HepG2 (cell line): ENCODE data around the gene RAD9A. TPM values are rescaled to one million over a fixed set of nuclear protein-coding genes. Genes with fewer than 3 reads are reported as not detected.
A peak's percentile ranks its signal among the peaks of the same experiment; 100 is the strongest.

Experiments
- ARNTL ChIP-seq: sonication (generic); formaldehyde crosslinking; IDR thresholded peaks from 2 replicates; pipeline ENCODE4 v1.4.0; 2020; ENCODE audit warnings: mild to moderate bottlenecking, missing genetic modification reagents
- CBX5 ChIP-seq: sonication (generic); formaldehyde crosslinking; IDR thresholded peaks from 2 replicates; pipeline ENCODE4 v1.4.0; 2020; ENCODE audit warnings: missing genetic modification reagents, borderline replicate concordance
- CENPT ChIP-seq: sonication (generic); formaldehyde crosslinking; IDR thresholded peaks from 2 replicates; pipeline ENCODE4 v1.8.0; 2022; ENCODE audit warnings: low read depth, mild to moderate bottlenecking, moderate library complexity, missing genetic modification reagents
- EP300 ChIP-seq, 3 experiments: sonication (generic) in 1 of 3; formaldehyde crosslinking in 1 of 3; IDR thresholded peaks; 2 replicates each; pipeline versions ENCODE4 v1.5.1 to v1.6.1; 2011 to 2020; ENCODE audit warnings: low read depth in 2 of 3, low read length in 2 of 3, borderline replicate concordance in 1 of 3, improper control_type of control experiment in 1 of 3, mild to moderate bottlenecking in 1 of 3, missing genetic modification reagents in 1 of 3, moderate library complexity in 1 of 3
- FOXP1 ChIP-seq, 2 experiments: fragments of 450-650 bp in 1 of 2; IDR thresholded peaks; 2 replicates each; pipeline ENCODE4 v1.6.1; 2017 to 2018; ENCODE audit warnings: antibody characterized with exemption in 1 of 2
- KLF12 ChIP-seq: sonication (generic); formaldehyde crosslinking; IDR thresholded peaks from 2 replicates; pipeline ENCODE4 v1.4.0; 2020; ENCODE audit warnings: missing genetic modification reagents, borderline replicate concordance
- MAZ ChIP-seq, 2 experiments: sonication (generic) in 1 of 2; formaldehyde crosslinking in 1 of 2; IDR thresholded peaks; 2 replicates each; pipeline versions ENCODE4 v1.5.0 to v1.6.1; 2012 to 2020; ENCODE audit warnings: low read depth in 2 of 2, mild to moderate bottlenecking in 2 of 2, borderline replicate concordance in 1 of 2, improper control_type of control experiment in 1 of 2, low read length in 1 of 2, missing genetic modification reagents in 1 of 2, moderate library complexity in 1 of 2
- MEIS2 ChIP-seq: sonication (generic); formaldehyde crosslinking; IDR thresholded peaks from 2 replicates; pipeline ENCODE4 v1.9.0; 2021; ENCODE audit warnings: mild to moderate bottlenecking, missing genetic modification reagents
- NFKB2 ChIP-seq: sonication (generic); formaldehyde crosslinking; IDR thresholded peaks from 2 replicates; pipeline ENCODE4 v1.4.0; 2020; ENCODE audit warnings: missing genetic modification reagents, borderline replicate concordance
- PHF20 ChIP-seq: sonication (generic); formaldehyde crosslinking; IDR thresholded peaks from 2 replicates; pipeline ENCODE4 v1.5.0; 2020; ENCODE audit warnings: mild to moderate bottlenecking, missing genetic modification reagents
- PHF5A ChIP-seq: IDR thresholded peaks from one replicate; pipeline ENCODE4 v1.6.1; 2018; ENCODE audit warnings: low read depth, missing genetic modification reagents; ENCODE audit not compliant: unreplicated experiment
- POGZ ChIP-seq: sonication (generic); formaldehyde crosslinking; IDR thresholded peaks from 2 replicates; pipeline ENCODE4 v1.4.0; 2020; ENCODE audit warnings: mild to moderate bottlenecking, missing genetic modification reagents
- SOX13 ChIP-seq, 3 experiments: fragments of 450-650 bp in 1 of 3; sonication (generic) in 1 of 3; formaldehyde crosslinking in 1 of 3; IDR thresholded peaks in 2 of 3; conservative IDR thresholded peaks in 1 of 3; 2 replicates each; pipeline versions ENCODE4 v1.5.0 to v1.6.1; 2016 to 2020; ENCODE audit warnings: antibody characterized with exemption in 1 of 3, mild to moderate bottlenecking in 1 of 3, missing compliant biosample characterization in 1 of 3, missing genetic modification reagents in 1 of 3, moderate library complexity in 1 of 3
- TSC22D2 ChIP-seq: sonication (generic); formaldehyde crosslinking; IDR thresholded peaks from 2 replicates; pipeline ENCODE4 v1.5.1; 2020; ENCODE audit warnings: missing genetic modification reagents, mild to moderate bottlenecking, borderline replicate concordance
- ZFP41 ChIP-seq: sonication (generic); formaldehyde crosslinking; IDR thresholded peaks from 2 replicates; pipeline ENCODE4 v1.4.0; 2020; ENCODE audit warnings: mild to moderate bottlenecking, missing genetic modification reagents, borderline replicate concordance
- ZKSCAN1 ChIP-seq: fragments of 150-350 bp; IDR thresholded peaks from 2 replicates; pipeline ENCODE4 v1.6.1; 2014; ENCODE audit warnings: low read length
- ZMAT3 ChIP-seq: sonication (generic); formaldehyde crosslinking; conservative IDR thresholded peaks from 2 replicates; pipeline ENCODE4 v1.7.0; 2021; ENCODE audit warnings: missing genetic modification reagents
- ZNF124 ChIP-seq: sonication (generic); formaldehyde crosslinking; IDR thresholded peaks from 2 replicates; pipeline ENCODE4 v1.4.0; 2020; ENCODE audit warnings: missing genetic modification reagents
- ZNF546 ChIP-seq: sonication (generic); formaldehyde crosslinking; conservative IDR thresholded peaks from 2 replicates; pipeline ENCODE4 v1.8.1; 2023; ENCODE audit warnings: mild to moderate bottlenecking, missing genetic modification reagents
- ZZZ3 ChIP-seq: sonication (generic); formaldehyde crosslinking; IDR thresholded peaks from 2 replicates; pipeline ENCODE4 v1.4.0; 2020; ENCODE audit warnings: missing genetic modification reagents, mild to moderate bottlenecking, borderline replicate concordance
- polyA plus RNA-seq, 8 experiments: library from polyadenylated mRNA; depleted of rRNA in 3 of 8; stranded (reverse) in 7 of 8; unstranded in 1 of 8; fragments of >200 nt; fragmentation: Illumina TruSeq in 4 of 8; extraction: Trizol in 4 of 8; gene quantifications; 2 replicates each; pipeline versions ENCODE4 v1.2.1 to v1.2.3, GENCODE V29; 2011 to 2016; ENCODE audit warnings: low read depth in 4 of 8, missing spikeins in 1 of 8, mixed read lengths in 1 of 8; ENCODE audit not compliant: insufficient read depth in 1 of 8
- total RNA-seq, 5 experiments: library from RNA; depleted of rRNA; stranded (reverse); fragments of >200 nt; fragmentation: Illumina TruSeq; extraction: Trizol; gene quantifications; 2 replicates each; pipeline ENCODE4 v1.2.3, GENCODE V29; 2016; ENCODE audit warnings: low read depth in 1 of 5
- TF ChIP-seq, protein P1 (sequence below): sonication (generic); formaldehyde crosslinking; IDR thresholded peaks from 2 replicates; pipeline ENCODE4 v1.4.0; 2020; ENCODE audit warnings: missing genetic modification reagents
- TF ChIP-seq, protein P2 (sequence below): sonication (generic); formaldehyde crosslinking; IDR thresholded peaks from 2 replicates; pipeline ENCODE4 v1.5.0; 2020; ENCODE audit warnings: missing genetic modification reagents, mild to moderate bottlenecking, borderline replicate concordance
- TF ChIP-seq, protein P3 (sequence below): sonication (generic); formaldehyde crosslinking; IDR thresholded peaks from 2 replicates; pipeline ENCODE4 v1.4.0; 2020; ENCODE audit warnings: missing genetic modification reagents

The RAD9A gene
- total and polyA plus RNA-seq, 2 of the 13 experiments (the other 11 are each of a cell fraction or from before 2014, with no cell fraction given) = 10.1 to 15.7 TPM

DNA sequence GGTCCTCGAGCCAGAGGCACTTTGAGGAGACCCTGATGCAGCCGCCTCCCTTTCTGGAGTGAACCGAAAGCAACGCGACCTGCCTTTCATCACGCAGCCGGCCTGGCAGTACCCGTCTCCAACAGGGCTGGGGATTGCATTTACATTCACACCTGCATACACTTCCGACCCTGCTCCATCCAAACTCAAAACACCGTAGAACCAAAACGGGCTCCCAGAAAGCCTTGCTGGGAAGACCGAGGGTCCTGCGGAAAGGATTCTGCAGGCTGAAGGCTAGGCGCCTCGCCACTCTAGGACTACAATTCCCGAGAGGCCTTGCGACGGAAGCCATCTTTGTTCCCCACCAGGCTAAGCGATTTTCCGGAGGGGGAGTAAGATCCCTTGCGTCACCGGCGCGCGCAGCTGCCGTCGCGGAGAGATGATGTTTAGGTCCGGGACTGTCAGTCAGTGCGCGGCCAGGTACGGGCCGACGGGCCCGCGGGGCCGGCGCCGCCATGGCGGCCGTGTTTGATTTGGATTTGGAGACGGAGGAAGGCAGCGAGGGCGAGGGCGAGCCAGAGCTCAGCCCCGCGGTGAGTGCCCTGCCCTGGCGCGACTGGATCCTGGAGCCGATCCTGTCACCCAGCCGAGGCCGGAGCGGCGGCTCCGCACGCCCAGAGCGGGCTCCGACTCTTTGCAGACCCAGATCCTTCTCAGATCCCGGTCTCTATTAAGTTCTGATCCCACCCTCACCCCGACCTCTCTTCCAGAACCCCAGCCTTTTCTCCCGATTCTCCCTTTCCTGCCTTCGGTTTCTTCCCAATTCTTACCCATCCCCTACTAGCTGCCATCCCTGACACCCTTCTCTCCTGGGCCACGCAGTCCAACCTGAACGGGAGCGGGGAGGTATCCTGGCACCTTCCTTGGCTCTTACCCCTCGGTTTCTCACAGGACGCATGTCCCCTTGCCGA, 36.5 kb downstream of the RAD9A start, which contains the start of gene RPS6KB2 (continued):
- TF ChIP-seq ZNF546 (CRISPR knock-in tag) (peak; percentile 90), MAZ (IDR thresholded peaks at IDR 0.05; ENCODE audit: borderline replicate concordance, low read depth, low read length) (peak; percentile 86; the same call in 1 of the 2 replicates), MAZ (CRISPR knock-in tag; IDR thresholded peaks at IDR 0.05; ENCODE audit: low read depth) (peak; percentile 62), CENPT (no peak), ZFP41 (no peak), PHF5A (CRISPR knock-in tag) (peak; percentile 39), ZNF124 (peak; percentile 76; the same call in 1 of the 2 replicates), ARNTL (CRISPR knock-in tag) (peak; percentile 74), EP300 (IDR thresholded peaks at IDR 0.05; ENCODE audit: low read depth in 2 of 2, low read length in 2 of 2) (peak in 1 of 2 experiments; percentile 32; a peak in 1 of 4 replicates), EP300 (CRISPR knock-in tag; IDR thresholded peaks at IDR 0.05; ENCODE audit: borderline replicate concordance) (no peak), TSC22D2 (CRISPR knock-in tag) (0 out of 2 replicates have a peak, but pooled peaks have one; percentile 34), CBX5 (CRISPR knock-in tag) (peak; percentile 55; the same call in 1 of the 2 replicates), MEIS2 (CRISPR knock-in tag) (peak; percentile 94), POGZ (CRISPR knock-in tag) (peak; percentile 80), NFKB2 (peak; percentile 74; the same call in 1 of the 2 replicates), ZMAT3 (peak; percentile 56; the same call in 1 of the 2 replicates), ZZZ3 (CRISPR knock-in tag) (peak; percentile 71; the same call in 1 of the 2 replicates), KLF12 (CRISPR knock-in tag) (peak; percentile 70; the same call in 1 of the 2 replicates), SOX13 (IDR thresholded peaks at IDR 0.05) (no peak), SOX13 (CRISPR knock-in tag; conservative IDR thresholded peaks at IDR 0.05 in 1 of 2, IDR thresholded peaks at IDR 0.05 in 1 of 2) (peak in 1 of 2 experiments; percentile 48; a peak in 2 of 4 replicates), ZKSCAN1 (no peak), FOXP1 (IDR thresholded peaks at IDR 0.05) (no peak), FOXP1 (CRISPR knock-in tag; IDR thresholded peaks at IDR 0.05) (no peak), PHF20 (CRISPR knock-in tag) (peak; percentile 96)
- TF ChIP-seq, protein P1, sequence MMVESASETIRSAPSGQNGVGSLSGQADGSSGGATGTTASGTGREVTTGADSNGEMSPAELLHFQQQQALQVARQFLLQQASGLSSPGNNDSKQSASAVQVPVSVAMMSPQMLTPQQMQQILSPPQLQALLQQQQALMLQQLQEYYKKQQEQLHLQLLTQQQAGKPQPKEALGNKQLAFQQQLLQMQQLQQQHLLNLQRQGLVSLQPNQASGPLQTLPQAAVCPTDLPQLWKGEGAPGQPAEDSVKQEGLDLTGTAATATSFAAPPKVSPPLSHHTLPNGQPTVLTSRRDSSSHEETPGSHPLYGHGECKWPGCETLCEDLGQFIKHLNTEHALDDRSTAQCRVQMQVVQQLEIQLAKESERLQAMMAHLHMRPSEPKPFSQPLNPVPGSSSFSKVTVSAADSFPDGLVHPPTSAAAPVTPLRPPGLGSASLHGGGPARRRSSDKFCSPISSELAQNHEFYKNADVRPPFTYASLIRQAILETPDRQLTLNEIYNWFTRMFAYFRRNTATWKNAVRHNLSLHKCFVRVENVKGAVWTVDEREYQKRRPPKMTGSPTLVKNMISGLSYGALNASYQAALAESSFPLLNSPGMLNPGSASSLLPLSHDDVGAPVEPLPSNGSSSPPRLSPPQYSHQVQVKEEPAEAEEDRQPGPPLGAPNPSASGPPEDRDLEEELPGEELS (CRISPR knock-in tag) = peak; percentile 73
- TF ChIP-seq, protein P2, sequence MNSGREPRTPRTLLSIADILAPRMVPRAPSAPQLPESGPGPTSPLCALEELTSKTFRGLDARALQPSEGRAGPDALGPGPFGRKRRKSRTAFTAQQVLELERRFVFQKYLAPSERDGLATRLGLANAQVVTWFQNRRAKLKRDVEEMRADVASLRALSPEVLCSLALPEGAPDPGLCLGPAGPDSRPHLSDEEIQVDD (CRISPR knock-in tag) = no peak
- TF ChIP-seq, protein P3, sequence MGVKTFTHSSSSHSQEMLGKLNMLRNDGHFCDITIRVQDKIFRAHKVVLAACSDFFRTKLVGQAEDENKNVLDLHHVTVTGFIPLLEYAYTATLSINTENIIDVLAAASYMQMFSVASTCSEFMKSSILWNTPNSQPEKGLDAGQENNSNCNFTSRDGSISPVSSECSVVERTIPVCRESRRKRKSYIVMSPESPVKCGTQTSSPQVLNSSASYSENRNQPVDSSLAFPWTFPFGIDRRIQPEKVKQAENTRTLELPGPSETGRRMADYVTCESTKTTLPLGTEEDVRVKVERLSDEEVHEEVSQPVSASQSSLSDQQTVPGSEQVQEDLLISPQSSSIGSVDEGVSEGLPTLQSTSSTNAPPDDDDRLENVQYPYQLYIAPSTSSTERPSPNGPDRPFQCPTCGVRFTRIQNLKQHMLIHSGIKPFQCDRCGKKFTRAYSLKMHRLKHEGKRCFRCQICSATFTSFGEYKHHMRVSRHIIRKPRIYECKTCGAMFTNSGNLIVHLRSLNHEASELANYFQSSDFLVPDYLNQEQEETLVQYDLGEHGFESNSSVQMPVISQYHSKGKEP = 0 out of 2 replicates have a peak, but pooled peaks have one; percentile 6
